ENCODE measurements around the gene LDLRAP1.

DNA sequence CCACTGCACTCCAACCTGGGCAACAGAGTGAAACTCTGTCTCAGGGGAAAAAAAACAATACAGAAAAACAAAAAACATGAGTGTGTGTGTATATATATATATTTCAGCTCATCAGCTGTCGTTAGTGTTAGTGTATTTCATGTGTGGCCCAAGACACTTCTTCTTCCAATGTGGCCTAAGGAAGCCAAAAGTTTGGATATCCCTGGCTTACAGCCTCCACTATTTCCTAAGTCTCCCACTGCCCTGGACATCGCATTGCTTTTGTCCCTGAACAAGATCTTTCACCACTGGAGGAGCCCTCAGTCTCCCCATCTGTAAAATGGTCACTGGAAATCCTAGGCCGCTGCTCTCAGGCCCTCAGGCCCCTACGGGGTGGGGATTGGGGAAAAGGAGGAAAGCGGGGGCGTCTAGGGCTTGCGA is 391 bp upstream of the LDLRAP1 start:
- TF ChIP-seq, protein P1, sequence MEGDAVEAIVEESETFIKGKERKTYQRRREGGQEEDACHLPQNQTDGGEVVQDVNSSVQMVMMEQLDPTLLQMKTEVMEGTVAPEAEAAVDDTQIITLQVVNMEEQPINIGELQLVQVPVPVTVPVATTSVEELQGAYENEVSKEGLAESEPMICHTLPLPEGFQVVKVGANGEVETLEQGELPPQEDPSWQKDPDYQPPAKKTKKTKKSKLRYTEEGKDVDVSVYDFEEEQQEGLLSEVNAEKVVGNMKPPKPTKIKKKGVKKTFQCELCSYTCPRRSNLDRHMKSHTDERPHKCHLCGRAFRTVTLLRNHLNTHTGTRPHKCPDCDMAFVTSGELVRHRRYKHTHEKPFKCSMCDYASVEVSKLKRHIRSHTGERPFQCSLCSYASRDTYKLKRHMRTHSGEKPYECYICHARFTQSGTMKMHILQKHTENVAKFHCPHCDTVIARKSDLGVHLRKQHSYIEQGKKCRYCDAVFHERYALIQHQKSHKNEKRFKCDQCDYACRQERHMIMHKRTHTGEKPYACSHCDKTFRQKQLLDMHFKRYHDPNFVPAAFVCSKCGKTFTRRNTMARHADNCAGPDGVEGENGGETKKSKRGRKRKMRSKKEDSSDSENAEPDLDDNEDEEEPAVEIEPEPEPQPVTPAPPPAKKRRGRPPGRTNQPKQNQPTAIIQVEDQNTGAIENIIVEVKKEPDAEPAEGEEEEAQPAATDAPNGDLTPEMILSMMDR (IDR thresholded peaks at IDR 0.05) = no peak
- no peak for TF ChIP-seq EZH2 (IDR thresholded peaks at IDR 0.05)
